Vagina (tissue), 2 donors: ENCODE data around the gene SIK3.

Experiments
- POLR2A ChIP-seq, 2 donors: fragments of 450-650 bp; IDR thresholded peaks; one replicate each; pipeline ENCODE4 v1.6.1; 2017; ENCODE audit warnings: antibody characterized with exemption in 2 of 2, mild to moderate bottlenecking in 2 of 2, moderate library complexity in 2 of 2
- TF ChIP-seq, protein P1 (sequence below), 3 experiments: fragments of 450-650 bp in 2 of 3; fragments of 200-600 bp in 1 of 3; sonication (generic) in 1 of 3; IDR thresholded peaks; one replicate each; pipeline ENCODE4 v1.5.1; 2017 to 2019; ENCODE audit warnings: antibody characterized with exemption in 3 of 3, mild to moderate bottlenecking in 2 of 3, moderate library complexity in 2 of 3

DNA sequence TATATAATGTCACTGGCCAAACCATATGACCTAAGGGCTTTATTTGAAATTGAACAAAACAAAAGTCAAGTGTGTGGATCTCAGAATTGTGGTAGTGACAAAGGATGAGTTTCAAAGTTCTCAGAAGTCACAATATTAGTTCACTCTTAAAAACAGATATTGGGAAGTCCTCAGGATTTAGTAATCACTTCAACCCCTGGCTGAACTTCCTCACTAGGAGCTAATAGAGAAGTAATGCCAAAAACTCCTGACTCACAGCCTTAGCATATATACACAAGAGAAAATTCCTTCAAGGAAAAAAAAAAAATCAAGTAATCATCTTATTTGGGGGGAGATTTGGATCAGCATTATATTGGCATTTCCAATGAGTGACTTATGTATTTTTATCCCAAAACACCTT lies 185.2 kb downstream of the SIK3 start:
- no peak for TF ChIP-seq POLR2A (IDR thresholded peaks at IDR 0.05)
- TF ChIP-seq, protein P1, sequence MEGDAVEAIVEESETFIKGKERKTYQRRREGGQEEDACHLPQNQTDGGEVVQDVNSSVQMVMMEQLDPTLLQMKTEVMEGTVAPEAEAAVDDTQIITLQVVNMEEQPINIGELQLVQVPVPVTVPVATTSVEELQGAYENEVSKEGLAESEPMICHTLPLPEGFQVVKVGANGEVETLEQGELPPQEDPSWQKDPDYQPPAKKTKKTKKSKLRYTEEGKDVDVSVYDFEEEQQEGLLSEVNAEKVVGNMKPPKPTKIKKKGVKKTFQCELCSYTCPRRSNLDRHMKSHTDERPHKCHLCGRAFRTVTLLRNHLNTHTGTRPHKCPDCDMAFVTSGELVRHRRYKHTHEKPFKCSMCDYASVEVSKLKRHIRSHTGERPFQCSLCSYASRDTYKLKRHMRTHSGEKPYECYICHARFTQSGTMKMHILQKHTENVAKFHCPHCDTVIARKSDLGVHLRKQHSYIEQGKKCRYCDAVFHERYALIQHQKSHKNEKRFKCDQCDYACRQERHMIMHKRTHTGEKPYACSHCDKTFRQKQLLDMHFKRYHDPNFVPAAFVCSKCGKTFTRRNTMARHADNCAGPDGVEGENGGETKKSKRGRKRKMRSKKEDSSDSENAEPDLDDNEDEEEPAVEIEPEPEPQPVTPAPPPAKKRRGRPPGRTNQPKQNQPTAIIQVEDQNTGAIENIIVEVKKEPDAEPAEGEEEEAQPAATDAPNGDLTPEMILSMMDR (IDR thresholded peaks at IDR 0.05), result no peak
